MCF 10A (cell line): ENCODE results near the gene PPAT. TPM values are rescaled to one million over a fixed set of nuclear protein-coding genes. Genes with fewer than 3 reads are reported as not detected.
A peak's percentile ranks its signal among the peaks of the same experiment; 100 is the strongest.

Experiments
- BruUV-seq: library from RNA; stranded (reverse); fragments of 400-500 nt; replicated peaks from 2 replicates; lab custom pipeline; 2021; lab: Mats Ljungman, UMichigan
- CTCF ChIA-PET: fragments of 300-600 bp; sonication (Branson Sonifier 250); formaldehyde crosslinking; extraction: SDS; loops from one replicate; lab custom pipeline; 2021; ENCODE audit warnings: antibody characterized with exemption, inconsistent platforms; lab: Yijun Ruan, JAX
- POLR2A ChIA-PET: fragments of 300-600, 350-650 bp; sonication (Branson Sonifier 250); formaldehyde crosslinking; extraction: SDS; loops from one replicate; lab custom pipeline; 2020; ENCODE audit warnings: antibody characterized with exemption, inconsistent platforms; lab: Yijun Ruan, JAX
- DNase-seq: peaks from one replicate; pipeline ENCODE4 v3.0.0-alpha.2; 2018; ENCODE audit not compliant: unreplicated experiment
- H3K27ac Mint-ChIP-seq: one replicate; pipeline ENCODE4 v1.8.0; 2022; ENCODE audit warnings: mild to moderate bottlenecking, low read depth, mixed read lengths; ENCODE audit not compliant: unreplicated experiment
- H3K27me3 Mint-ChIP-seq: one replicate; pipeline ENCODE4 v1.8.0; 2022; ENCODE audit warnings: mixed read lengths; ENCODE audit not compliant: insufficient read depth, unreplicated experiment
- H3K36me3 Mint-ChIP-seq: one replicate; pipeline ENCODE4 v1.8.0; 2022; ENCODE audit warnings: mild to moderate bottlenecking, moderate library complexity, mixed read lengths; ENCODE audit not compliant: insufficient read depth, unreplicated experiment
- H3K4me1 Mint-ChIP-seq: one replicate; pipeline ENCODE4 v1.8.0; 2022; ENCODE audit warnings: mixed read lengths; ENCODE audit not compliant: insufficient read depth, unreplicated experiment
- H3K4me3 Mint-ChIP-seq: one replicate; pipeline ENCODE4 v1.8.0; 2022; ENCODE audit warnings: mild to moderate bottlenecking, moderate library complexity, mixed read lengths; ENCODE audit not compliant: unreplicated experiment
- H3K9me3 Mint-ChIP-seq: one replicate; pipeline ENCODE4 v1.8.0; 2022; ENCODE audit warnings: mixed read lengths; ENCODE audit not compliant: unreplicated experiment
- CTCF ChIP-seq: fragments of 200-600 bp; IDR thresholded peaks from one replicate; pipeline ENCODE4 v1.8.0; 2022; ENCODE audit warnings: antibody characterized with exemption, mild to moderate bottlenecking; ENCODE audit not compliant: unreplicated experiment
- intact Hi-C: fragments of 100-400 bp; cut with micrococcal nuclease; formaldehyde crosslinking; loops from 2 replicates; pipeline ENCODE4 v1.14.1; 2022
- total RNA-seq: library from RNA; stranded (reverse); gene quantifications from 2 replicates; pipeline ENCODE4 v1.2.3, GENCODE V29; 2022

The PPAT gene
- total RNA-seq, 1 experiment from 2014 or later = 47.0 TPM

GRCh38 chr4:56425518-56425917 is 9.9 kb downstream of the PPAT start:
- intact Hi-C loops = loop anchor here (1.0 to 10.0 kb wide), 4 partner anchors 42 to 409 kb away; partner anchors contain the start of gene SRP72
- Mint-ChIP-seq H3K9me3 (peaks cover 7% of the 10 kb centered on the region), H3K36me3 (peaks cover 10% of the 10 kb centered on the region), H3K27ac (no peak overlapping the region), H3K27me3 (no peaks in the 10 kb centered on the region), H3K4me1 (peaks cover 13% of the 10 kb centered on the region), H3K4me3 (no peak overlapping the region)
- ChIA-PET POLR2A (interaction anchor here (0.6 to 2.3 kb wide), 6 partner anchors 9 to 398 kb away, joined by 3 to 21 read pairs (median 6); partner anchors contain the start of genes AASDH, PAICS and PPAT), CTCF (interaction anchor here (0.6 to 3.7 kb wide), 18 partner anchors 10 to 997 kb away, joined by 3 to 35 read pairs (median 4); partner anchors contain the start of genes PAICS and PPAT)
- no peak for TF ChIP-seq CTCF
- no TSS peak for BruUV-seq
- DNase-seq = no peak

- DNase-seq = peak; percentile 53
- intact Hi-C loops = loop anchor here (1.0 to 10.0 kb wide), 4 partner anchors 42 to 410 kb away; partner anchors contain the start of gene SRP72
- Mint-ChIP-seq H3K36me3 (peaks cover 10% of the 10 kb centered on the region), H3K27me3 (no peaks in the 10 kb centered on the region), H3K9me3 (peaks cover 7% of the 10 kb centered on the region), H3K4me1 (peaks cover 13% of the 10 kb centered on the region), H3K4me3 (no peak overlapping the region), H3K27ac (no peak overlapping the region)
- ChIA-PET CTCF (interaction anchor here (0.6 to 3.7 kb wide), 22 partner anchors 10 to 414 kb away, joined by 3 to 35 read pairs (median 4); partner anchors contain the start of genes PAICS and PPAT), POLR2A (interaction anchor here (0.6 to 2.7 kb wide), 13 partner anchors 8 to 411 kb away, joined by 3 to 31 read pairs (median 5); partner anchors contain the start of genes AASDH, PAICS, PPAT and SRP72)
- peak; percentile 48 for TF ChIP-seq CTCF
- no TSS peak for BruUV-seq
These were observed 10.5 kb downstream of the PPAT start for GRCh38 chr4:56424697-56425514.

GRCh38 chr4:56424176-56424575 is 11.2 kb downstream of the PPAT start:
- Mint-ChIP-seq H3K27me3 (no peaks in the 10 kb centered on the region), H3K4me1 (peaks cover 12% of the 10 kb centered on the region), H3K27ac (no peak overlapping the region), H3K4me3 (no peak overlapping the region), H3K36me3 (peaks cover 10% of the 10 kb centered on the region), H3K9me3 (peaks cover 7% of the 10 kb centered on the region)
- CTCF ChIA-PET = interaction anchor here (0.9 to 3.7 kb wide), 10 partner anchors 11 to 417 kb away, joined by 3 to 35 read pairs (median 6); partner anchors contain the start of genes PAICS and PPAT
- TF ChIP-seq CTCF = no peak
- no TSS peak for BruUV-seq
- intact Hi-C loops = loop anchor here (10.0 kb wide), 1 partner anchor 411 kb away; no protein-coding TSS in a partner anchor
- no peak for DNase-seq
- POLR2A ChIA-PET = interaction anchor here (0.6 to 2.7 kb wide), 14 partner anchors 10 to 554 kb away, joined by 3 to 31 read pairs (median 4); partner anchors contain the start of genes AASDH, PAICS, POLR2B and PPAT
